Measurements from ENCODE around the gene F12.
A peak's percentile ranks its signal among the peaks of the same experiment; 100 is the strongest.

F12 gene

GRCh38 chr5:177402271-177403043, 6.9 kb downstream of the F12 start:
- peak overlapping the region; percentile 60; the same call in 1 of the 2 replicates for H3K4me3 ChIP-seq (ENCODE audit: low read length)
- TF ChIP-seq ZNF274 (IDR thresholded peaks at IDR 0.05; ENCODE audit: low read depth, low read length), result no peak

GRCh38 chr5:177399997-177400868, 9.1 kb downstream of the F12 start, which contains the start of gene PFN3:
Gene PFN3 (minus strand): TSS chr5:177400661. CDS start chr5:177400576, 85 bp downstream.
- no peak for TF ChIP-seq ZNF274 (IDR thresholded peaks at IDR 0.05; ENCODE audit: low read depth, low read length)
- H3K4me3 ChIP-seq (ENCODE audit: low read length), result no peak within 1 kb of the TSS

GRCh38 chr5:177397875-177398390, 11.4 kb downstream of the F12 start:
- H3K4me3 ChIP-seq (ENCODE audit: low read length), result no peak overlapping the region

GRCh38 chr5:177396807-177397206, 12.6 kb downstream of the F12 start:
- no peak for TF ChIP-seq ZNF274 (IDR thresholded peaks at IDR 0.05; ENCODE audit: low read depth, low read length)
- H3K4me3 ChIP-seq (ENCODE audit: low read length), result no peak overlapping the region

More at GRCh38 chr5:177397875-177398390, 11.4 kb downstream of the F12 start:
- no peak for TF ChIP-seq ZNF274 (IDR thresholded peaks at IDR 0.05; ENCODE audit: low read depth, low read length)

GRCh38 chr5:177396078-177396477, 13.3 kb downstream of the F12 start:
- no peak for TF ChIP-seq ZNF274 (IDR thresholded peaks at IDR 0.05; ENCODE audit: low read depth, low read length)
- no peak overlapping the region for H3K4me3 ChIP-seq (ENCODE audit: low read length)

GRCh38 chr5:177393990-177394389, 15.4 kb downstream of the F12 start:
- H3K4me3 ChIP-seq (ENCODE audit: low read length), result no peak overlapping the region
- no peak for TF ChIP-seq ZNF274 (IDR thresholded peaks at IDR 0.05; ENCODE audit: low read depth, low read length)

GRCh38 chr5:177393206-177393765, 16.1 kb downstream of the F12 start:
- no peak overlapping the region for H3K4me3 ChIP-seq (ENCODE audit: low read length)
- no peak for TF ChIP-seq ZNF274 (IDR thresholded peaks at IDR 0.05; ENCODE audit: low read depth, low read length)

GRCh38 chr5:177392765-177393164, 16.6 kb downstream of the F12 start:
- TF ChIP-seq ZNF274 (IDR thresholded peaks at IDR 0.05; ENCODE audit: low read depth, low read length), result no peak

GRCh38 chr5:177390363-177391300, 18.7 kb downstream of the F12 start:
- no peak overlapping the region for H3K4me3 ChIP-seq (ENCODE audit: low read length)
- TF ChIP-seq ZNF274 (IDR thresholded peaks at IDR 0.05; ENCODE audit: low read depth, low read length), result no peak

More at GRCh38 chr5:177392765-177393164, 16.6 kb downstream of the F12 start:
- H3K4me3 ChIP-seq (ENCODE audit: low read length), result no peak overlapping the region

- TF ChIP-seq ZNF274 (IDR thresholded peaks at IDR 0.05; ENCODE audit: low read depth, low read length), result no peak
- no peak overlapping the region for H3K4me3 ChIP-seq (ENCODE audit: low read length)
These were observed 19.9 kb downstream of the F12 start for GRCh38 chr5:177389241-177390169.

GRCh38 chr5:177388521-177389052, 20.8 kb downstream of the F12 start:
- no peak overlapping the region for H3K4me3 ChIP-seq (ENCODE audit: low read length)
- no peak for TF ChIP-seq ZNF274 (IDR thresholded peaks at IDR 0.05; ENCODE audit: low read depth, low read length)

GRCh38 chr5:177387405-177387804, 22.0 kb downstream of the F12 start:
- no peak for TF ChIP-seq ZNF274 (IDR thresholded peaks at IDR 0.05; ENCODE audit: low read depth, low read length)
- no peak overlapping the region for H3K4me3 ChIP-seq (ENCODE audit: low read length)
